Loucy (cell line): Measurements from ENCODE around the gene DDX39B.
A peak's percentile ranks its signal among the peaks of the same experiment; 100 is the strongest.
"Not testable (repeated sequence)": the region's sequence is repeated elsewhere in the genome, so short reads cannot be mapped to it uniquely, and the experiment has no call there.

ENCODE experiments used
- H2AFZ ChIP-seq: fragments of 200-600 bp; sonication (generic); 2 replicates; pipeline ENCODE4 v1.6.0; 2016; ENCODE audit warnings: antibody characterized with exemption, mild to moderate bottlenecking, low read length, moderate library complexity
- H3F3A ChIP-seq: fragments of 200-600 bp; 2 replicates; pipeline ENCODE4 v1.6.0; 2016; ENCODE audit warnings: antibody characterized with exemption, low read depth, mild to moderate bottlenecking
- H3K27me3 ChIP-seq: fragments of 200-600 bp; sonication (generic); 2 replicates; pipeline ENCODE4 v1.6.1; 2014; ENCODE audit warnings: low read length, mild to moderate bottlenecking; ENCODE audit not compliant: insufficient read depth, poor library complexity, severe bottlenecking
- H3K36me3 ChIP-seq: fragments of 200-600 bp; sonication (generic); 2 replicates; pipeline ENCODE4 v1.6.1; 2016; ENCODE audit warnings: low read length; ENCODE audit not compliant: insufficient read depth
- H3K4me1 ChIP-seq: fragments of 200-600 bp; sonication (generic); 2 replicates; pipeline ENCODE4 v1.5.1; 2014; ENCODE audit warnings: low read length, mild to moderate bottlenecking; ENCODE audit not compliant: insufficient read depth, poor library complexity, severe bottlenecking
- H3K4me2 ChIP-seq: fragments of 200-600 bp; sonication (generic); 2 replicates; pipeline ENCODE4 v1.6.0; 2014; ENCODE audit warnings: antibody characterized with exemption, low read length, low read depth, mild to moderate bottlenecking; ENCODE audit not compliant: poor library complexity, severe bottlenecking
- H3K4me3 ChIP-seq: fragments of 200-600 bp; sonication (generic); 2 replicates; pipeline ENCODE4 v1.5.1; 2014; ENCODE audit warnings: low read length, mild to moderate bottlenecking, mixed read lengths; ENCODE audit not compliant: poor library complexity, severe bottlenecking
- H3K79me2 ChIP-seq: fragments of 200-600 bp; sonication (generic); 2 replicates; pipeline ENCODE4 v1.6.1; 2014; ENCODE audit warnings: low read length; ENCODE audit not compliant: insufficient read depth
- H3K9ac ChIP-seq: fragments of 200-600 bp; sonication (generic); 2 replicates; pipeline ENCODE4 v1.6.0; 2014; ENCODE audit warnings: mild to moderate bottlenecking, low read depth, low read length, moderate library complexity; ENCODE audit not compliant: poor library complexity, severe bottlenecking
- H3K9me2 ChIP-seq: fragments of 200-600 bp; sonication (generic); replicated peaks from 2 replicates; pipeline ENCODE4 v1.6.1; 2016; ENCODE audit warnings: low read depth, low read length, mixed read lengths
- H3K9me3 ChIP-seq: fragments of 200-600 bp; sonication (generic); 2 replicates; pipeline ENCODE4 v1.6.1; 2014; ENCODE audit warnings: mild to moderate bottlenecking, antibody characterized with exemption, low read length, low read depth; ENCODE audit not compliant: insufficient read depth
- H4K20me1 ChIP-seq: fragments of 200-600 bp; sonication (generic); 2 replicates; pipeline ENCODE4 v1.6.0; 2014; ENCODE audit warnings: antibody characterized with exemption, low read length, mild to moderate bottlenecking; ENCODE audit not compliant: insufficient read depth, poor library complexity, severe bottlenecking
- CTCF ChIP-seq: fragments of 200-600 bp; sonication (generic); conservative IDR thresholded peaks from 2 replicates; pipeline ENCODE4 v1.5.1; 2014; ENCODE audit warnings: mild to moderate bottlenecking, antibody characterized with exemption, low read length
- EZH2phosphoT487 ChIP-seq: fragments of 200-600 bp; IDR thresholded peaks from 2 replicates; pipeline ENCODE4 v1.6.1; 2018; ENCODE audit warnings: antibody characterized with exemption, mild to moderate bottlenecking, moderate library complexity, borderline replicate concordance

Gene DDX39B

DNA sequence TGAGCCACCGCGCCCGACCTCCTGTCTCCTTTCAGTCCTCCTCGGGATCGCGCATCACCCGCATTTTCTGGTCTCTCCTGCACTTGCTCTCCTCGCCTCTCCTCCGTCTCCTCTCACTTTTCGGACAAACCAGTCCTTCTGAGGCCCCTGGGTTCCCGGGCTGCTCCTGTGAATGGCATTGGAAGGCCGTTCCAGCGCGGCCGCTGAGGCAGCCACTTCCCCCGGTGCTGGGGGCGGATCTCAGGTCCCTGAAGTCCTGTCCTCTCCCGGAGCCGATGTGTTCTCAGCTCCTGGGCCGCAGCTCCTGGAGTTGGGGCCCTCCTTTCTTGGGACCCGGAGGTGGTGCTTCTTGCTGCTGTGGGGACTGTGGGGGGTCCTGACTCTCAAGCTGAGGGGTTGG, 43.1 kb downstream of the DDX39B start:
- Histone ChIP-seq H3K36me3 (no peaks in the 10 kb centered on the region), H3K4me2 (peak overlapping the region; percentile 93), H3K9me2 (no peaks in the 10 kb centered on the region), H3K27me3 (no peaks in the 10 kb centered on the region), H3K4me3 (peak overlapping the region; percentile 94), H2AFZ (no peak overlapping the region), H3K9me3 (no peaks in the 10 kb centered on the region), H4K20me1 (peaks cover 14% of the 10 kb centered on the region), H3K79me2 (peaks cover 83% of the 10 kb centered on the region), H3K9ac (no peak overlapping the region), H3K4me1 (peaks cover 19% of the 10 kb centered on the region), H3F3A (no peaks in the 10 kb centered on the region)
- no peak for TF ChIP-seq CTCF
- TF ChIP-seq EZH2phosphoT487 = no peak

DNA sequence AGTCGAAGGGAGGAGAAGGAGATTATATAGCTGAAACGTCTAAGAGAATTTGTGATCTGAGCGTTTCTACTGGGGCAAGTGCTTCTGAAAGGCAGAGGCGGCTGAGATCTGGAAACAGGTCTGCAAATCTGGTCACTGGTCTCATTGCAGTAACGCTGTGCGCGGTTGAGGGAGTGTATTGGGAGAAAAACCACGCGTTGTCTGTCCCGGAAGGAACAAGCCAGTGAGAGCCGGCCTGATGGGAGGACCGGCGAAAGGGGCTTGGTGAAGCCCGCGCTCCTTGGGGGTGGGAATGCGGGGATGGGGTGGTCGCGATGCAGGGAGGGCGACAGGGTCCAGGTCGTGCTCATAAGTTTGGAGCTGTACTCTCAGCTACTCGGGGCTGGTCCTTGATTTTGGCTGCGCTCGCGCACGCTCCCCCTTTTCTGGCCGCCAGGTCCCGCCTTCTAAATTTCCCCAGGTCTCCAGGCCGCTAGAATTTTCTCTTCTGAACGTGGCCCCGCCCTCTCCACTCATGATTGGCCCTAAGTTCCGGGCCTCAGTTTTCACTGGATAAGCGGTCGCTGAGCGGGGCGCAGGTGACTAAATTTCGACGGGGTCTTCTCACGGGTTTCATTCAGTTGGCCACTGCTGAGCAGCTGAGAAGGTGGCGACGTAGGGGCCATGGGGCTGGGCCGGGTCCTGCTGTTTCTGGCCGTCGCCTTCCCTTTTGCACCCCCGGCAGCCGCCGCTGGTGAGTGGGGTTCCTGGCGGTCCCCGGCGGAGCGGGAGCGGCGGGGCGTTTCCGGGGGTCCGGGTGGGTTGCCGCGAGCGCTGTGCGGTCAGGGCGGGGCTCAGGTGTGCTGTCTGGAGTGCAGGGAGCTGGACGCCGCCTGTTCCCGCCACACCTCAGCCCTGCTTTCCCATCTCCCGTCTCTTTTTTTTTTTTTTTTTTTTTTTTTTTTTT, 44.0 kb downstream of the DDX39B start, which contains the start of gene MICB:
Gene MICB, plus strand, starts transcription at position 615 of the 946 bp plus-strand sequence. Its CDS starts 49 bp downstream, at position 664.
- TF ChIP-seq EZH2phosphoT487 = no peak
- H3K4me3 ChIP-seq = peak within 1 kb of the TSS; percentile 94
- peaks cover 23% of the 10 kb centered on the region for H3K4me1 ChIP-seq
- peaks cover 14% of the 10 kb centered on the region for H4K20me1 ChIP-seq
- H3K4me2 ChIP-seq = peak within 1 kb of the TSS; percentile 93
- H3K27me3 ChIP-seq = no peaks in the 10 kb centered on the region
- no peaks in the 10 kb centered on the region for H3K9me2 ChIP-seq
- H3K36me3 ChIP-seq = no peaks in the 10 kb centered on the region
- H2AFZ ChIP-seq = peak within 1 kb of the TSS; percentile 70; the same call in 1 of the 2 replicates
- peaks cover 74% of the 10 kb centered on the region for H3K79me2 ChIP-seq
- no peaks in the 10 kb centered on the region for H3K9me3 ChIP-seq
- peak within 1 kb of the TSS; percentile 58 for H3K9ac ChIP-seq
- H3F3A ChIP-seq = no peaks in the 10 kb centered on the region

DNA sequence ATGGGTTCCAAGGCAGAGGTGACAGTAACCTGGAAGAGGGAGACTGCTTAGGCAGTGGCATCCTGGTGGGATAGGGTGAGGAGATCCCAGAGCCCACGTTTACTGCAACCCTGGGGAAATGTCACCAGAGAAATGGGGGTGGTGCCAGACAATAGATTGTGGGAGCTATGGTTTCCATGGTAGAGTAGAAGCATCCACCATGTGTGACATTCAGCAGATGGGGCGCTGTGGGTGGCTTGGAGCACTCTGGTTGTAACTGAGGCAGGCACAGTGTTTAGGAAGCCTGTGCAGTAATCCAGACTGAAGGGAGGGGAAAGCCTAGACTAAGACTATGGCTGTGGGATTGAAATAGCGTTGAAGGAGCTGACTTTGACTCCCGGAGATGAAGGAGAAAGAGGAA, 45.0 kb downstream of the DDX39B start:
- H3K9me3 ChIP-seq, H2AFZ ChIP-seq, H3K36me3 ChIP-seq, H3F3A ChIP-seq, H3K27me3 ChIP-seq, H3K9me2 ChIP-seq: not testable (repeated sequence)
- peak overlapping the region; percentile 58 for H3K9ac ChIP-seq
- H3K79me2 ChIP-seq = peaks cover 64% of the 10 kb centered on the region
- H4K20me1 ChIP-seq = peaks cover 14% of the 10 kb centered on the region
- H3K4me3 ChIP-seq = peak overlapping the region; percentile 94
- peak overlapping the region; percentile 93 for H3K4me2 ChIP-seq
- peaks cover 27% of the 10 kb centered on the region for H3K4me1 ChIP-seq

DNA sequence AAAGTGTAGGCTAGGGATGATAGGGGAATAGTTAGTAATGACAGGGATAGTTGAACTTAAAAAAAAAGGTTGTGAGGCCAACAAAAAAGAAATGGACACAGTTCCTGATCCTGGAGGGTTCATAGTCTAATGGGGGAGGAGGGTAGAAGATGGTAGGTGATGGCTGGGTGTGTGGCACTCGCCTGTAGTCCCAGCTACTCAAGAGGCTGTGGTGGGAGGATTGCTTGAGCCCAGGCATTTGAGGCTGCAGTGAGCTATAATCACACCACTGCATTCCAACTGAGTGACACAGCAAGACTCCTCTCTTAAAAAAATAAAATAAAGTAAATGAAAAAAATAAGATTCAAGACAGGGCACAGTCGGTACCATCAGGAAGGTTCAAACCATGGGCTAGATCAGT, 46.2 kb downstream of the DDX39B start:
- peaks cover 55% of the 10 kb centered on the region for H3K79me2 ChIP-seq
- peaks cover 14% of the 10 kb centered on the region for H4K20me1 ChIP-seq
- H3K36me3 ChIP-seq = no peaks in the 10 kb centered on the region
- peak overlapping the region; percentile 94 for H3K9ac ChIP-seq
- no peaks in the 10 kb centered on the region for H3K9me2 ChIP-seq
- peak overlapping the region; percentile 94 for H3K4me3 ChIP-seq
- H3K4me1 ChIP-seq = peaks cover 37% of the 10 kb centered on the region
- H3K4me2 ChIP-seq = peak overlapping the region; percentile 93
- no peak overlapping the region for H2AFZ ChIP-seq
- H3K27me3 ChIP-seq = no peaks in the 10 kb centered on the region
- no peaks in the 10 kb centered on the region for H3K9me3 ChIP-seq
- no peaks in the 10 kb centered on the region for H3F3A ChIP-seq
- TF ChIP-seq CTCF = no peak
- TF ChIP-seq EZH2phosphoT487 = no peak
